Measurements from ENCODE around the gene MYLK.

MYLK gene

DNA sequence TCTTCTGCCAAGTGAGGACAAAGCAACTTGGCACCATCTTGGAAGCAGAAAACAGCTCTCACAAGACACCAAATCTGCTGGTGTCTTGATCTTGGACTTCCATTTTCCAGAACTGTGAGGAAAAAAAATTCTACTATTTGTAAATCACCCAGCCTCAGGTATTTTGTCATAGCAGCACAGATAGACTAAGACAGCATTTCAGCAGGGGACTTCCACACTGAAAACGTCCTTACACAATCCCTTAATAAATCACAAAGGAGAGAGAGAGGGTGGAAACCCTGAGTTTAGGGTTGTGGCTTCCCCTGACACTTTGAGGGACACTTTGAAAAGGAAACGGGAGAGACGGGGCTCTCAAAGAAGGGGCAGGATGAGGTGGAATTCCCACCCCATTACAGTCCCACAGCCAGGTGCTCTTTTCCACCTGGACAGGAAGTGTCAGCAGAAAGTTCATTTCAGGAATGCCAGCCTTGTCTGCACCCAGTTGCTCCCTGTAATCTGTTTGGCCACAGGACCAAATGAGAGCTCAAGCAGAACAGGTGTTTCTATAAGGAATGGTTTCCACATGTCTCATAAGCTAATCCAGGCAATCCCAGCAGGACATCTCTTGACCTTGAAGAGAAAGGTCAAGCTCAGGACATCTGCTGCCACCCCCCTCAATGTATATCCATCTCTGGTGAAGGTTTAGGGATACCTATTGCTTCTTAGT lies 51.3 kb downstream of the MYLK start:
- DNase-seq (ENCODE audit: low read depth) = no peak
- no peak overlapping the region for H3K4me3 ChIP-seq (ENCODE audit: low read depth, low read length)

DNA sequence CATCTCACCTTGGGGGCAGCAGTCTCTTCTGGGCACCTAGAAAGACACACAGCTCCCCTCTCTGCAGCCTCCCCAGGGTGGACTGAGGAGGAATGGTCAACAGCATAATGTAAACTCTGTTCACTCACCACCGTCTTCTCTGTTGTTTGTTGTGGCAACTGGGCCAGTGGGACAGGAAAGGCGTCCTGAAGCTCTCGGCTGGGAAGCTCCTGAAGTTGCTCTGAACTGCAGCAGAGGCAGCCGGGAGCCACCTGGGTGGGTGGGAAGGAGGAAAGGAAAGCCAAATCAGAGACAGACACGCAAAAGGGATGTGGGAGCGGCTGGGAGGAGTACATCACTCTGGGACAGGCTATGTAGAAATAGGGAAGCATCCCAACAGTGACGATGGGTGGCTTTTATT lies 52.7 kb downstream of the MYLK start:
- H3K4me3 ChIP-seq (ENCODE audit: low read depth, low read length) = no peak overlapping the region
- DNase-seq (ENCODE audit: low read depth) = no peak

DNA sequence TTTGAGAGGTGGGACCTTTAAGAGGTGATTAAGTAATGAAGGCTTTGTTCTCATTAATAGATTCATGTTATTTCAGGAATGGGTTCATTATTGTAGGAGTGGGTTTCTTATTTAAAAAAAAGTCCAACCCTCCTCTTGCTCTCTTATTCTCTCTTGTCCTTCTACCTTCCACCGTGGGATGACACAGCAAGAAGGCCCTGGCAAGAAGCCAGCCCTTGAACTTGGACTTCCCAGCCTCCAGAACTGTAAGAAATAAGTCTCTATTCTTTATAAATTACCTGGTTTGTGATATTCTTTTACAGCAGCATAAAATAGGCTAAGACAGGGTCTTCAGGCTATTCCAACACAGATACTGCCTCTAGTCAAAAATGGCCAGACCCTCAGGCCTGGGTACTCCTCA lies 62.2 kb downstream of the MYLK start:
- no peak overlapping the region for H3K4me3 ChIP-seq (ENCODE audit: low read depth, low read length)
- DNase-seq (ENCODE audit: low read depth) = no peak

DNA sequence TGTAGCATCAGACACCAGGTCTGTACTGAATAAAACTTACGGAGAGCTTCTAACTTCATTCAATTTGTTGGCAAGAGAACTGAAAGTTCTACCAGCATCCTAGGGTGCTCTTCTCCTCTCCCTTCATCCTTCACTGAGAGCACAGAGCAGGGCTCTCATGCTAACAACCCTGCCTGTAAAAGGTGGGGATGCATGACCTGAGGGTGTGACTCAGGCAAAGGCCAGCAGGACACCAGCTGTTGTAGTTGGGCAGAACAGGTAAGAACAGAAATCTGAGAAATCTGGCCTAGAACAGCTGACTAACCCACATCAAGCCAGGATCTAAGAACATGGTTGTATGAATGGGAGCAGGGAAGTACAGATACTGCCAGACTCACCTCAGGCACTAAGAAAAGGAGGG lies 64.2 kb downstream of the MYLK start:
- DNase-seq (ENCODE audit: low read depth) = no peak
- no peak overlapping the region for H3K4me3 ChIP-seq (ENCODE audit: low read depth, low read length)

DNA sequence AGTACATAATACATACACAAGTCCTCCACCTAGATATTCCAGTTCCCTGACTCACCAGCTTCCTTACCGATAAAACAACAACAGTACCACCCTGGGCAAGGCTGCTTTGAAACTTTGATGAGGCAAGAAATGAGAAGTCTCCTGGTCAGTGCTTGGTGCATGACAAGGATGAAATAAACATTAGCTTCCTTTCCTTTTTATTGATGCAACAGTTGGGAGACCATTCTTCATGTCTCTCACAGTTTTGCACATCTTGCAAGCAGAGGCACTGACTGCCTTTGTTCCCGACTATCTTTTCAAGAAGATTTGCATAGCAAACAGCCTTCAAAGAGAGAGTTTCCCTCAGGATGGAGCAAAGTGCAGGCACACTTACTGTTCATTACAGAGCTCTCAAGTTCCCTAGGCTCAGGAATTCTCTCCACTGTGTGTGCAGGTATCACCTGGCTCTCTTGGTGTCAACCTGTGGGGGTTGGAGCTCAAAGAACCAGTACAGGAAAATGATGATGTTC lies 65.2 kb downstream of the MYLK start:
- no peak overlapping the region for H3K4me3 ChIP-seq (ENCODE audit: low read depth, low read length)
- no peak for DNase-seq (ENCODE audit: low read depth)

DNA sequence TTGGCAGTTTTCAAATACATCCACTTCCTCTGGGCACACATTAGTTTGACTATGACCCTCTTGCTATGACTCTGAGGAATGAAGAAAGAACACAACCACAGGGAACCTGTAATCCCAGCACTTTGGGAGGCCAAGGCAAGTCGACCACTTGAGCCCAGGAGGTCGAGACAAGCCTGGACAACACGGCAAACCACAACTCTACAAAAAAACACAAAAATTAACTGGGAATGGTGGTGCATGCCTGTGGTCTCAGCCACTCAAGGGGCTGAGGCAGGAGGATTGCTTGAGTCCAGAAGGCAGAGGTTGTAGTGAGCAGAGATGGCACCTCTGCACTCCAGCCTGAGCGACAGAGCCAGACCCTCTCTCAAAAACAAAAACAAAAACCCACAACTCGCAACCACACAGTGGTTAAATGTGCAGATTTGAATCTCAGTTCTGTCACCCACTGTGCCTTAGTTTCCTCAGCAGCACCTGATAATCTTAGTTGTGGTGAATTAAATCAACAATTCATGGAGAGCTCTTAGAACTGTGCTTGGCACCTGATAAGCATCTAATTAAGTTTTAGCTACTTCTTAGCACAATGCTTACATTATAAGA lies 65.7 kb downstream of the MYLK start:
- DNase-seq (ENCODE audit: low read depth) = no peak
- no peak overlapping the region for H3K4me3 ChIP-seq (ENCODE audit: low read depth, low read length)

DNA sequence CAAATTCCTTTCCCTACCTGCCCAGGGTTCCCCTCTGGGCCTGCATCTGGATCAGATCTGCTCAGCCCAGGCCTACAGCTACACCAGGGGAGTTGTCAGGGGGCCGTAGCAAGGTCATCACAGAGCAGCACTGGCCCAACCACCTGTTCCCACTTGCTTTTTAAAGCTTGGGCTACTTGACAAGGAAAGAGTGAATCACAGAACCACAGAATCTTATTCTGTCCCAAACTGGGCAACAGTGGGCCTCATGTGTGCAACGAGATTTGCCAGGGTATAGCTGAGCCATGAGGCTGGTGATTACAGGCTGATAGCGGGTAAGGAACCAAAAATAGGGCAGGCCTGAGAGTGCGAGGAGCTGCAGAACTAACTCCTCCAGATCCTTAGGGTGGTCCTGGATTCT lies 66.7 kb downstream of the MYLK start:
- no peak for DNase-seq (ENCODE audit: low read depth)
- no peak overlapping the region for H3K4me3 ChIP-seq (ENCODE audit: low read depth, low read length)

DNA sequence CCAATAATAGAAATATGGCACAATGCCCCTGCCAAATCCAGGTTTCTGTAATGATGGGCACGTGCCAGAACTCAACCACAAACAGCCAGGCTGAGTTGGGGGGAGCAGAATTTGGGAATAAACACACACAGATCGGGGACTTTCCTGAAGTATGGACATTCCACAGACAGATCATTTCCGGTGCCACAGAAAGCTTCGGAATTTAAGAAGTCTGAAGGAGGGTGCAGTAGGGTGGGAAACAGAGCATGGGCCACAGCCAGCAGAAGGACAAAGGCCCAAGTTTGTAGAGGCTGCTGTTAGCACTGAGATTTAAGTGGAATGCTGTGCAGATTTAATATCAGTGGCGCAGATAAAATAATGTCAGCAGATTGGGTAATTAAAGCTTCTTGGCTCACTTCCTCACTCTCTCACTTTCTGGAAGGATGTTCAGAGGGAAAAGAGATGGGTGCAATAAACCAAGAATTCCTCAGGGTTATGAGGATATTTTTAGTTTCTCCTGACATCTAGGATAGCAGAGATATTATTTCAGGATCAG lies 67.4 kb downstream of the MYLK start:
- DNase-seq (ENCODE audit: low read depth) = no peak

DNA sequence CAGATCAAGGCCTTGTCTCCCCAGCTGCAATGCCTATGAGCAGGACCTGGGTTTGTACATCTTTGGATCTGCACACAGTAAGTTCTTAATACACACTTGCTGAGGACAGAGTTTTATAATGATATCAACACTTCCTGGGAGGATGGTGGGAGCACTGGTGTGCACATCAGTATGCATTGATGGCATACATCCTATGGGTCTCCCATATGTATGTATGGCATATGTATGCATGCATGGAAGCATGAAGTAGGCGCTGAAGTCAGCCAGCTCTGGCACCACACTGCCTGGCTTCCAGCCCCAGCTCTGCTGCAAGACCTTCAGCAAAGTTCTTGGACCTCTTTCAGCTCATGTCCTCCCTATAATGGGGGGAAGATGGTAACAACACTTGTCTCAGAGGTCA lies 68.2 kb downstream of the MYLK start:
- DNase-seq (ENCODE audit: low read depth) = no peak

More for the DNA sequence above, 67.4 kb downstream of the MYLK start:
- no peak overlapping the region for H3K4me3 ChIP-seq (ENCODE audit: low read depth, low read length)

DNA sequence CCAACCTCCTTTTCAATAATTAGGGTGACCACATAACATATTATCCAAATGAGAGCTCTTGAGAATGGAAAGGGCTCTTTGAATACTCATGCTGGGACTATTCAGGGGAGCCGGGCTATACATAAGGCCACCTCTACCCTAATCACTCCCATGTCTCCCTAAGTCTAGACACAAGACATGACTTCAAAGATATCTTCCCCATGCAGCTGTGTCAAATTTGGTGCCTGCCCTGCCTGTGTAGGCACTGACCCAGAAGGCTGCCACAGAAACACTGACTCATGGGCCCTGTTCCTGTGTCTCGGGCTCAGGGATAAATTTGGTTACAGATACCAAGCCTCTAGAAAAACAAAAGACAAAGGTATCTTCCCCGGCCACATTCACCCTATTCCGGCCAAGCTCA lies 70.3 kb downstream of the MYLK start:
- DNase-seq (ENCODE audit: low read depth) = no peak

More for the DNA sequence above, 68.2 kb downstream of the MYLK start:
- H3K4me3 ChIP-seq (ENCODE audit: low read depth, low read length) = no peak overlapping the region

DNA sequence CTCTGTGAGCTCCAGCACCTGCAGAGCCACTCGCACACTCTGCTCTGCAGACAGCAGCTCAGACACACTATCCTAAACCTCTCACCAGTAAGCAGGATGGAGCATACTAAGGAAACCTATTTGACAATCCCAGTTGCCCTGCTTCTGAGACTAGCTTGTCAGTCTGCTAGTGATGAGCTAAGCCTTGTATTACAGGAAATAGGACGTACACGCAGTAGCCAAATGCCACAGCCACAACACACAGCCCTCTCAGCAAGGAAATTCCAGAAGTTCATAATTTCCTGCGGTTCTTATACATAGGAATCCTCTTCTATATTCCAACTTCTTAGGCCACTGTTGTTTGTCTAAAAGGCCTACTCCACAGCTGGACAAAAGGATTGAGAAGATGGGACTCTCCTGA lies 74.5 kb downstream of the MYLK start:
- no peak for DNase-seq (ENCODE audit: low read depth)
- no peak overlapping the region for H3K4me3 ChIP-seq (ENCODE audit: low read depth, low read length)

More for the DNA sequence above, 70.3 kb downstream of the MYLK start:
- H3K4me3 ChIP-seq (ENCODE audit: low read depth, low read length) = no peak overlapping the region

DNA sequence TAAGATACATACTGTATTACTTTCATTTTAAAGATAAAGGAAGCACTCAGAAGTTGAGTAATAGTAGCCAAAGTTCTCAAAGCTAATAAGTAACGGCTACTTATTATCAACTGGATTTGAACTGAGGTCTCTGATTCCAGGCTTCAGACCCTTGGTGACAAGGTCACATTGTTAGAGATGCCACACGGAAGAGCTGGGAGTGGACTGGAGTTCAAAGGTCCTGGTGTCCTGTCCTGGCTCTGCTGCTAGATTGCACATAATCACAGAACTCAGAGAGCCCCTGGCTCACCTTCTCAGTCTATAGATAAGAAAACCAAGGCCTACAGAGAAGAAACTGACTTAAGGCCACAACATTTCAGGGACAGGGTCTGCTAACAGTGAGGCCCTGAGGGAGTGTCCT lies 75.3 kb downstream of the MYLK start:
- no peak overlapping the region for H3K4me3 ChIP-seq (ENCODE audit: low read depth, low read length)
- DNase-seq (ENCODE audit: low read depth) = no peak

DNA sequence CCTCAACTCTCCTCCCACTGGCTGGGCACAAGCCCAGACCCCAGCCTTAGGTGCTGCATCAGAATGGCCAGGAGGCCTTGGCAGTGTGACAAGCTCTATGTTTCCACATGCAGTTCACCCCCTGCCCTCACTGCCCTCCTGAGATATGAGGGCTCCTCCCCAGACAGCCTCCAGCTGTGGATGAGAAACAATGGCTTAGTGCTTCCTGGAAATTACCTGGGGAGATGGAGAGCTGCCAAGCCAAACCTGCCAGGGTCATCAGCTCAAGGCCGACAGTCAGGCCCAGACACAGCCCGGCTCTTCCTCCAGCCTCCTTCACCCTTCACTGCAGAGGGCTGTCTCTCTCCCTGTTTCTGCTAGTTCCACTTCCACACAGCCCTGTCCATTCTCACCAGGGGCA lies 76.3 kb downstream of the MYLK start:
- H3K4me3 ChIP-seq (ENCODE audit: low read depth, low read length) = no peak overlapping the region
- DNase-seq (ENCODE audit: low read depth) = no peak

DNA sequence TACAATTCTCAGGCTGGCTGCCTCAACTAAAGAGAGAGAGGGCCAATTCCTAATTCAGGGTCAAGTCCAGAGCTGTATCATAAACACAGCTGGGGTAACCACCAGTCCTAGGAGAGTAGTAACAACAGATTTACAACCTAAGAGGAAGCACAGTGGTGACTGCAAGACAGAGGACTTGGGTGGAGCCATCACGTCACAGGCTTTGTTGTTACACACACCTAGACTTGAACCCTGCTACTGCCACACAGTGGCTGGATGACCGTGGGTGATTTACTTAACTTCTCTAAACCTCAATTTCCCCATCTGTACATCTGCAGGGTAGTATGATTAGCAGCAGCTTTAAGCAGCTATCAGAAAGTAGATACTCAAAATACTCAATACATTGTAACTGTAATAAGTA lies 78.6 kb downstream of the MYLK start:
- DNase-seq (ENCODE audit: low read depth) = no peak

DNA sequence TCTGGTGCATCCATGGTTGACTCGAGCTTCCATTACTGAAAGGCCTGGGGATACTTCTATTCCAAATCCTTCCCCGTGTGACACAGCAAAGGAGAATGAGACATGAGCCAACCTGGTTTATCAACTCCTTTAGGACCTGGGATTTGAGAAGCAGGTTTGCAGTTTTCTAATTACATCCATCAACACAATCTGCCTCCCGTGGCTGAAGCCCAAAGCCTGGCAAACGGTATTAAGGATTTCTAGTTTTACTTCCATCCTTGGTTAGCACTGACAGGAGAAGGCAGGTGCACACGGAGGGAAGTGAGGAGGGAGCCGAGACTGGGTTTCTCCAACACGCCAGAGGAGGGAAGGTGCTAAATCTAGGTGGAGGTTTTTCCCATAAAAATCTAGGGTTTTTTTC lies 79.0 kb downstream of the MYLK start:
- no peak overlapping the region for H3K4me3 ChIP-seq (ENCODE audit: low read depth, low read length)
- DNase-seq (ENCODE audit: low read depth) = no peak

More for the DNA sequence above, 78.6 kb downstream of the MYLK start:
- H3K4me3 ChIP-seq (ENCODE audit: low read depth, low read length) = no peak overlapping the region

DNA sequence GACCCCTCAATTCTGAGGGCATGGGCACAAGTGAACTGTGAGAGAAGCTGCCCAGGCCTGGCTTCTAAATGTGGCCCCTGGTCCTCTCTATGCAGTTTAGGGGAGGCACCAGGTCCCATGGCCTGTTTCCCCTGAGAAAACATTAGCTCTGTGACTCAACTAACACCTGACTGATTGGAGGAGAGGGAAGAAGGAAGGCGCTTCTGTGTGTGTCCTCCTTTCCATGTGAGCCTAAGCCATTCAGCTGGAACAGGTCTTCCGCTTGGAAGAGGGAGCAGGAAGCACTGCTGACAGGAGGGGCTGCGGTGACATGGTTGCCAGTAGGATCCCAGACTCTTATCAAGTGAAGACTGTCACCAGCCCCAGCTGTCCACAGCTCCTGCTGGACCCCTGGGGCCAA lies 79.5 kb downstream of the MYLK start:
- H3K4me3 ChIP-seq (ENCODE audit: low read depth, low read length) = no peak overlapping the region
- no peak for DNase-seq (ENCODE audit: low read depth)

DNA sequence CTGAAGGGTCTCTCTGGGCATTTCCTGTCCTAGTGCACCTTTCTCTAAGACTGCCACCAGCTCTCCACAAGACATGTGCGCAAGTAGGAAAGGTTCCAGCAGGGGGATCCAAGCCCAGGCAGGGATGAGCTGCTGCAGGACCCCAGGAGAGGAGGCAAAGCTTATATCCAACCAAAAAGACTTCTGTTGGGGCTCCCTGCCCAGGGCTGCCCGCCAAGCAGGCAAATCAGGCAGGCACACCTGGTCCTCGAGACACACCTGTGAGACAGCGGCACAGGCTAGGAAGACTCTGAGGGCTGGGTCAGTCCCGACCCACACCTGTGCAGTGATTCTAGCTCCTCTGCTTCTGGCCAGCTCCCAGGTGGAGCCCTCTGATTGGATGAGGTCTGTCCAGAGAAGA lies 80.6 kb downstream of the MYLK start:
- H3K4me3 ChIP-seq (ENCODE audit: low read depth, low read length) = no peak overlapping the region
- no peak for DNase-seq (ENCODE audit: low read depth)

DNA sequence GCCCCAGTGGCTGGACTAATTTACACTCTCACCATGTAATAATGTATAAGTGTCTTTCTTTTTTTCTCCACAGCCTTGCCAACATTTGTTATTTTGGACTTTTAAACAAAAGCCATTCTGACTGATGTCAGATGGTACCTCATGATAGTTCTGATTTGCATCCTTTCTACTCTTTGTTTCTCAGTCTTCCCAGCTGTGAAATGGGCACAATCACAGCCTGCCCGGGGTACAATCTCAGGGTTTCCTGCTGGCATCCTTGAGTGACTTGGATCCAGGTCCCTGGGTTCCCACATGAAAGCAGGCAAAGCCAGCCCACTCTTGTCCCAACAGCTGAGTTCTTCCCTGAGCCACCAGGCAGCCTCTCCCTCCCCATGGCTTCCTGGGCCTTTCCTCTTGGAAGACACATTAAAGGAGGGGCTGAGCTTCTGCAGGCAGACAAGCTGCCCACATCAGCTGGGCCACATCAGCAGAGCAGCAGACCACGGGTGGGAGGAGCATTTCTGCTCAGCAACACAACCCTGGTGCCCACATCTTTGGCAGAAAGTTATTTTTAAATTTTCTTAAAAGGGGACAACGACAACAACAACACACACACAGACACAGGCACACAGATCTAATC lies 82.0 kb downstream of the MYLK start:
- no peak overlapping the region for H3K4me3 ChIP-seq (ENCODE audit: low read depth, low read length)
- DNase-seq (ENCODE audit: low read depth) = no peak

DNA sequence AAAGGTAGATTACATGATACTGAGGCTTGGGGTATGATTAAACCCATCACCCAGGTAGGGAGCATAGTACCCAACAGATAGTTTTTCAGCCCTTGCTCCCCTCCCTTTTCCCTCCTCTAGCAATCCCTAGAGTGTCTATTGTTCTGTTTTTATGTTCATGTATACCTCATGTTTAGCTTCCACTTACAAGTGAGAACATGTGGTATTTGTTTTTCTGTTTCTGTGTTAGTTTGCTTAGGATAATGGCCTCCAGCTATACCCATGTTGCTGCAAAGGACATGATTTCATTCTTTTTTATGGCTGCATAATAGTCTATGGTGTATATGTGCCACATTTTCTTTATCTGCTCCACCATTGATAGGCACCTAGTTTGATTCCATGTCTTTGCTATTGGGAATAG lies 82.7 kb downstream of the MYLK start:
- no peak for DNase-seq (ENCODE audit: low read depth)
- H3K4me3 ChIP-seq (ENCODE audit: low read depth, low read length) = no peak overlapping the region

DNA sequence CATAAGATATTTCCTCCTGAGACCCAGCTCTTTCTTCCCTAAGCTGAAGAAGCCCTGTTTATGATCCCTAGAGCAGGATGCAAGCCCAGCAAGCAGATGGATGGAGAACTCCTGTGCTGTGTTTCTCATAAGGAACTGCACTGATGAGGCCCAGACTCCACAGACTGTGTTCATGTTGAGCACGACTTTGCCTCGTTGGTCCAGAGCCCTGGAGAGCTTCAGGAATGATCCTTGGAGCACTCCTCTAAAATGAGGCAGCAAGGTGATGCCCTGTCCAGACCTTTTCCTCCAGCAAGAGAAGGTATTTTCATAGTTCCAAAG lies 83.8 kb downstream of the MYLK start:
- no peak overlapping the region for H3K4me3 ChIP-seq (ENCODE audit: low read depth, low read length)
- no peak for DNase-seq (ENCODE audit: low read depth)
